HG03103 (cell line): ENCODE results near the gene PPHLN1.
"Not testable (repeated sequence)": the region's sequence is repeated elsewhere in the genome, so short reads cannot be mapped to it uniquely, and the experiment has no call there.

Experiments
- ATAC-seq: cut with Tn5 transposase; IDR thresholded peaks from one replicate; pipeline ENCODE4 v1.9.1; 2021; ENCODE audit warnings: low read depth; ENCODE audit not compliant: unreplicated experiment

PPHLN1 gene

GRCh38 chr12:42320796-42321195, 5.2 kb upstream of the PPHLN1 start:
- ATAC-seq = no peak

- no peak for ATAC-seq
Measured at GRCh38 chr12:42322567-42322966, 3.4 kb upstream of the PPHLN1 start.

DNA sequence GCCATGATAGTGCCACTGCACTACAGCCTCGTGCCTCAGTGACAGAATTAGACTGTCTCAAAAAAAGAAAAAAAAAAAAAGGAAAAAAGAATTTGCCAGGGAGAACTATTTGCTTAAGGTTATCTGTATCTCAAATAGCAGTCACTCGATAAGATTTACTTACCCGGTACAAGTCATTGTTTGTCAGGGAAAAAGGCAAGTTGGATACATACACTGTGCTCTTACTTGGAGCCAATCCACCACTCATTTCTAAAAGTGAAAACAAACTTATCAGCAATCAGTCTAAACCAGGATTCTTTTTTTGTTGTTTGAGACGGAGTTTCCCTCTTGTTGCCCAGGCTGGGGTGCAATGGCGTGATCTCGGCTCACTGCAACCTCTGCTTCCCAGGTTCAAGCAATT, 2.1 kb upstream of the PPHLN1 start:
- no peak for ATAC-seq

DNA sequence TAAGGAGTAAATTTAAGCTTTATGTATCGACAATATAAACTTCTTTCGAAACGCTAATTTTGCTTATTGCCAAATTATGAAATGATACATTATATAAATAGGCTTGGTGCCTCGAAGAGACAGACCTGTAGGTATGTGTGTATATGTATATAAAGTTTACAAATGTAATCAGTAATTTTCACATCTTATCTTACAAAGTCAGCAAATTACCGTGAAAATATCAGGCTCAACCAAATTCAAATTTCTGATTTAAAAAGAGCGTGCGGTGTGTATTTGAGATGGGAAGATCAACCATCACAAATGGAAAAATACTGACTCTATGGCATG, 678 bp upstream of the PPHLN1 start:
- ATAC-seq = no peak

DNA sequence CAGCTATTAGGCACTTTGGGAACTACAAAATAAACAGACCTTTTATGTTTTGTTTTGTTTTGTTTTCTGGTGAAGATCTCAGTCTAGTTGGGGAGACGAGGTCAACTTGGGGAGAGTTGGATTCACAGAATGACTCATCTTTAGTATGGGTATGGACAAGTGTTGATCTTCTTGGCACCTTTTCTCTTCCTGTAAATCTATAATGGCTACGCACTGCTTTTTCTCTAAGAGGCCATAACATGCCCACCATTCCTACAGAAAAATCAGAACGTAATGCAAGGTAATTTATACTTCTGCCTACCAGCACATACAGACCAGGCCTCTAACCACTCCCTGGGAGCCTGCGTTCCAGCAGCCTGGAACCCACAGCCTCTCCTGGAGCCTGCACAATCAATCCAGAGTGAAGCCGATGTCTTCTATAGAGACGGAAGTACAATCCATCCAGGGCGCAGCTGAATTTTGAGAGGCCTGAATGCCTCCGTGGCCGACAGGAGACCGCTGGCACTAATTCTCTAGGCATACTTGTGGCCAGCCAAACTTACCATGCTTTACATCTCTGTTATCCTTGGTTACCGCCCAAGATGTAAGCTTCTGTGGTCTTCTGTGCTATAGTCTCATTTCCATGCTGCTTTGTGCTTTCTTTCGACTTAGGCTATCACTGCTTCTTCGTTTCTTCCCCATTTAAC, 717 bp downstream of the PPHLN1 start:
- ATAC-seq = no peak

DNA sequence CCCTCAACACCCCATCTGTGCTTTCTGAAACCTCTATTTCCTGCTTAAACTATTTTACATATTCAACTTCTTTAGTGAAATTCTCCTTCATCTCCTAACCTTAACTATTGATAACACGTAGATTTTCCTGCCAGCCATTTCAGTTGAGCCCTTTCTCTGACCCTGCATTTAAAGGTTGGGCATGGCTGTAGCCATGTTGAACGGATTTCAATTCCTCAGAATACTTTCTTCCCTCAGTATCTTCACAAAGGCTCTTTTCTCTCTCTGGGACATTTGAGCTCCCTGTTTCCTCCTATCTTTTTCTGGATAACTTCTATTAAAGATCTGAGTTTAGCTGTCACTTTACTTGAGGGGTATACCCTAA, 1.2 kb downstream of the PPHLN1 start:
- ATAC-seq = no peak

DNA sequence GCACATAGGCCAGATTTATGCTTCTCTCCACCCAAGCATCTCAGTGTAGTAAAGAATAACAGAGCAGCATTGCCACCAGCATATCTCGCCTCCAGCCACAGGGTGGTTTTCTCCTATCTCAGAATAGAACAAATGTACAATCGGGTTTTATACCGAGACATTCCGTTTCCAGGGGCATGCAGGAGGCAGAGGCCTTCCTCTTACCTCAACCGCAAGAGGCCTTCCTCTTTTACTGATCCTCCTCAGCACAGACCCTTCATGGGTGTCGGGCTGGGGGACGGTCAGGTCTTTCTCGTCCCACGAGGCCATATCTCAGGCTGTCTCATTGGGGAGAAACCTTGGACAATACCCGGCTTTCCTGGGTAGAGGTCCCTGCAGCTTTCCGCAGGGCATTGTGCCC, 4.1 kb downstream of the PPHLN1 start:
- not testable (repeated sequence) for ATAC-seq

- peak; percentile 73 for ATAC-seq
Measured at GRCh38 chr12:42332301-42333285, 6.6 kb downstream of the PPHLN1 start.

GRCh38 chr12:42336286-42336685, 10.3 kb downstream of the PPHLN1 start:
- no peak for ATAC-seq

DNA sequence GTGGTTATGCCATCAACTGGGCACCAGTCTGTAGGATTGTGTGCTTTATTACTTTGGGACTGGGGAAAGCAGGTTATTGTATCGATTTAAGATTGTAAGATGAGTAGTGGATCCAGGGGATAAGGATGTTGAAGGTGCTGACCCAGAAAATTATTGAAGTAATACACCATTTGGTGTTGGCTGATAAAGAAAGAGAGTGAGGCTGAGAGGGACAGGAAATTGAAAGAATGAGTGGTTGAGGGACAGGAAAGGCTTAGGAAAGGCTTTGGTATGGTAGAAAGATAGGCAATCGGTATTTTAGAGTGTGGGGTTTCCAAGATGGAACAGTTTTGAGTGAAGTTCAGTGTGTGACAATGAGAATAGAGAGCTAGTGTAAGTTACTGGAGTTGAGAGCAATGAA, 12.3 kb downstream of the PPHLN1 start:
- no peak for ATAC-seq

DNA sequence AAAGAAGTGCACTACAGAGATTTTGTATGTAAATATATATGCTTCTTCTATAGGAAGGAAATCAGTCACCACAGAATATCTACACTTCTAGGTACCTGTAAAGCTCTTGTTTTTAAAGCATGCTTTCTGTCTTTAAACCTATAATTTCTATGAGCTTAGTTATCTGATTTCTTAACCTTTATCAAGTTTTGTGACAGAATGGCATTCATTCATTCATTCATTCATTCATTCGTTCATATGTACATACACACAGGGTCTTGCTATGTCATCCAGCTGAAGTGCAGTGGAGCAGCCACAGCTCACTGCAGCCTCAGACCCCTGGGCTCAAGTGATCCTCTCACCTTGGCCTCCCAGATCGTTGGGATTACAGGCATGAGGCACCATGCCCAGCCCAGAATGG, 16.1 kb downstream of the PPHLN1 start:
- no peak for ATAC-seq

- ATAC-seq = no peak
Measured at GRCh38 chr12:42343721-42344120, 17.8 kb downstream of the PPHLN1 start.

GRCh38 chr12:42346403-42347002, 20.5 kb downstream of the PPHLN1 start:
- no peak for ATAC-seq

DNA sequence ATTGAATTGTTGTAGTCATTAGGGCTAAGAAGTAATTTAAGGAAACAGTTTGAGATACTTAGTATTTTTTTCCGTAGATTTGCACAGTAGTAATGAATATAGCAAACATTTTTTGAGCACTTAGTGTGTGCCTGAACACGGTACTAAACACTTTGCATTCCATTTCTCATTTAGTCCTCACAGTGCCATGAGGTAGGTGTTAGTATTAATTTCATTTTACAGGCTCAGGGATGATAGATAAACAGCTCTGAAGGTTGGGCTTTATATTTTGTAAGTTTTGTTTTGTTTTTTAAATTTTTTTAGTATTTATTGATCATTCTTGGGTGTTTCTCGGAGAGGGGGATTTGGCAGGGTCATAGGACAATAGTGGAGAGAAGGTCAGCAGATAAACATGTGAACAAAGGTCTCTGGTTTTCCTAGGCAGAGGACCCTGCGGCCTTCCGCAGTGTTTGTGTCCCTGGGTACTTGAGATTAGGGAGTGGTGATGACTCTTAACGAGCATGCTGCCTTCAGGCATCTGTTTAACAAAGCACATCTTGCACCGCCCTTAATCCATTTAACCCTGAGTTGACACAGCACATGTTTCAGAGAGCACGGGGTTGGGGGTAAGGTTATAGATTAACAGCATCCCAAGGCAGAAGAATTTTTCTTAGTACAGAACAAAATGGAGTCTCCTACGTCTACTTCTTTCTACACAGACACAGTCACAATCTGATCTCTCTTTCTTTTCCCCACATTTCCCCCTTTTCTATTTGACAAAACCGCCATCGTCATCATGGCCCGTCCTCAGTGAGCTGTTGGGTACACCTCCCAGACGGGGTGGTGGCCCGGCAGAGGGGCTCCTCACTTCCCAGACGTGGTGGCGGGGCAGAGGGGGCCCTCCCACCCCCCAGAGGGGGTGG, 23.4 kb downstream of the PPHLN1 start:
- ATAC-seq = not testable (repeated sequence)

DNA sequence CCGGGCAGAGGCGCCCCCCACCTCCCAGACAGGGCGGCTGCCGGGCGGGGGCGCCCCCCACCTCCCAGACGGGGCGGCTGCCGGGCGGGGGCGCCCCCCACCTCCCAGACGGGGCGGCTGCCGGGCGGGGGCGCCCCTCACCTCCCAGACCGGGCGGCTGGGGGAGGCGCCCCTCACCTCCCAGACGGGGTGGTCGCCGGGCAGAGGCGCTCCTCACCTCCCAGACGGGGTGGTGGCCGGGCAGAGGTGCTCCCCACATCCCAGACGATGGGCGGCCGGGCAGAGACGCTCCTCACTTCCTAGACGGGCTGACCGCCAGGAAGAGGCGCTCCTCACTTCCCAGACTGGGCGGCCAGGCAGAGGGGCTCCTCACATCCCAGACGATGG, 24.0 kb downstream of the PPHLN1 start:
- ATAC-seq = not testable (repeated sequence)

DNA sequence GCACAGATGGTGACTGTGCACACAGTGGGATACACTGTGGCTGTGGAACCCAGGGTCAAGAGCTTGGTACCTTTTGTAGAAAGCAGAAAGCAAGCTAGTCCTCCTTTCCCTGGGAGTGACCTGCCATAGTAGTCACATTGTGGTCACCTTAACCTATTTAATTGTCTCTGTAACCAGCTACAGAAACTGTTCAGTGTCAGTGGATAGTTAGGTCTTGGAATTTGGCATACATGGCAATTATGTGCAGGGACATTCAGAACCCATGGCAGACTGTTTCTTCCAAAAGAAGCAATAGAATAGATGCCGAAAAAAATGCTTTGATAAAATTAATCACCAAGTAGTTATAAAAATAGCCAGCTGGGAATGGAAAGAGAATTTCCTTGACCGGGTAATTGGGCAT, 30.4 kb downstream of the PPHLN1 start:
- ATAC-seq = no peak

DNA sequence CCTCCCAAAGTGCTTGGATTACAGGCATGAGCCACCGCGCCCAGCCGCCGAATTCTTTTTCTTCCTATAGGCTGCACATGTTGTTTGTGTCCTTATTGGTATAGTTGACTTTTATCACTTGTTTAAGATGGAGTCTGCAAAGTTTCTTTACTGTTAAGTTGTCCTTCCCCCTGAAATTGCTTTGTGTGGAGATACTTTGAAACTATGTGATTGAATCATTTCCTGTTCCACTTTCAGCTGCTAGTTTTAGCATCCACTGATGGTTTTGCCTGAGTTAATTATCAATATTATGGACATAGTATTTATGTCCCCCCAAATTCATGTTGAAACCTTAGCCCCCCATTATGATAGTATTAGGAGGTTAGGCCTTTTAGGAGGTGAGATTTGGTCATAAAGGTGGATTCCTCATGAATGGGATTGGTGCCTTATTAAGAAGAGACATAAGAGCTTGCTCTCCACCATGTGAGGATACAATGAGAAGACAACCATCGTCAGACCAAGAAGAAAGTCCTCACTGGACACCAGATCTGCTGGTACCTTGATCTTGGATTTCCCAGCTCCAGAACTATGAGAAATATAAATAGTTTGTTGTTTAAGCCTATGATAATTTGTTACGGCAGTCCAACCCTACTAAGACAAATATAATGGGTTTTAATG, 34.9 kb downstream of the PPHLN1 start:
- ATAC-seq = peak; percentile 58

GRCh38 chr12:42361909-42362646, 36.1 kb downstream of the PPHLN1 start:
- no peak for ATAC-seq

- ATAC-seq = no peak
Measured at GRCh38 chr12:42362647-42363260, 36.8 kb downstream of the PPHLN1 start.
